Type B pancreatic cell (in vitro differentiated cells): ENCODE data around the gene PROS1. TPM values are rescaled to one million over a fixed set of nuclear protein-coding genes. Genes with fewer than 3 reads are reported as not detected.
"Not testable (repeated sequence)": the region's sequence is repeated elsewhere in the genome, so short reads cannot be mapped to it uniquely, and the experiment has no call there.

Source experiments
- DNase-seq: peaks from one replicate; pipeline ENCODE4 v3.0.0; 2021; ENCODE audit warnings: mixed read lengths; ENCODE audit not compliant: unreplicated experiment; ENCODE audit errors: extremely low spot score
- H3K27ac Mint-ChIP-seq: 2 replicates; pipeline ENCODE4 v1.8.0; 2021; ENCODE audit warnings: mild to moderate bottlenecking, mixed read lengths
- H3K27me3 Mint-ChIP-seq: 2 replicates; pipeline ENCODE4 v1.8.0; 2021; ENCODE audit warnings: mixed read lengths
- H3K36me3 Mint-ChIP-seq: 2 replicates; pipeline ENCODE4 v1.8.0; 2021; ENCODE audit warnings: mixed read lengths
- H3K4me1 Mint-ChIP-seq: one replicate; pipeline ENCODE4 v1.8.0; 2021; ENCODE audit warnings: mixed read lengths; ENCODE audit not compliant: unreplicated experiment
- H3K4me3 Mint-ChIP-seq: 2 replicates; pipeline ENCODE4 v1.8.0; 2021; ENCODE audit warnings: mild to moderate bottlenecking, mixed read lengths
- H3K9me3 Mint-ChIP-seq: 2 replicates; pipeline ENCODE4 v1.8.0; 2021; ENCODE audit warnings: mixed read lengths
- total RNA-seq: library from RNA; stranded (reverse); gene quantifications from 2 replicates; pipeline ENCODE4 v1.2.1, GENCODE V29; 2021; ENCODE audit warnings: low replicate concordance
- TF ChIP-seq, protein P1 (sequence below): fragments of 200-600 bp; sonication (generic); conservative IDR thresholded peaks from 2 replicates; pipeline ENCODE4 v1.5.0; 2021; ENCODE audit warnings: antibody characterized with exemption, mild to moderate bottlenecking

The PROS1 gene
- total RNA-seq, 1 donor from 2014 or later: 7.8 TPM

DNA sequence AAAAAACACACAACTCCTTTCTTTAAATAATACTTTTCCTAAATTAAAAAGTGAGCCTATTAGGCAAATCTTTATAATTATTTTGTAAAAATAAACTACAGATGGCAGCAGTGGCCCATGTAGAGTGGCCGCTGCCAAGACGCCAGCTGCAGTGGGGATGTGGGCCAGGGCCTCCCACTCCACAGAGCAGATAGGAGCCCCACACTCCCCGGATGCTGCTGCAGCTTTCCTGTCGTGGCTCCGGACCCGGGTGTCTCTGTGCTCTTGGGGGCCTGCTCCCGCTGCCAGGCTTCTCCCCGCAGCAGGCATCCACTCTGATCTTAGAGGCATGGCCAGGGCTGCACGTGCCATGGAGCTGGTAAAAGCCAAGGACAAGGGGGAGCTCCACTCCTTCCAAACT is 67.5 kb downstream of the PROS1 start:
- no peaks in the 10 kb centered on the region for H3K9me3 Mint-ChIP-seq
- H3K36me3 Mint-ChIP-seq: no peaks in the 10 kb centered on the region
- H3K4me3 Mint-ChIP-seq: no peak overlapping the region
- DNase-seq: no peak
- H3K4me1 Mint-ChIP-seq: no peaks in the 10 kb centered on the region
- no peaks in the 10 kb centered on the region for H3K27me3 Mint-ChIP-seq
- TF ChIP-seq, protein P1, sequence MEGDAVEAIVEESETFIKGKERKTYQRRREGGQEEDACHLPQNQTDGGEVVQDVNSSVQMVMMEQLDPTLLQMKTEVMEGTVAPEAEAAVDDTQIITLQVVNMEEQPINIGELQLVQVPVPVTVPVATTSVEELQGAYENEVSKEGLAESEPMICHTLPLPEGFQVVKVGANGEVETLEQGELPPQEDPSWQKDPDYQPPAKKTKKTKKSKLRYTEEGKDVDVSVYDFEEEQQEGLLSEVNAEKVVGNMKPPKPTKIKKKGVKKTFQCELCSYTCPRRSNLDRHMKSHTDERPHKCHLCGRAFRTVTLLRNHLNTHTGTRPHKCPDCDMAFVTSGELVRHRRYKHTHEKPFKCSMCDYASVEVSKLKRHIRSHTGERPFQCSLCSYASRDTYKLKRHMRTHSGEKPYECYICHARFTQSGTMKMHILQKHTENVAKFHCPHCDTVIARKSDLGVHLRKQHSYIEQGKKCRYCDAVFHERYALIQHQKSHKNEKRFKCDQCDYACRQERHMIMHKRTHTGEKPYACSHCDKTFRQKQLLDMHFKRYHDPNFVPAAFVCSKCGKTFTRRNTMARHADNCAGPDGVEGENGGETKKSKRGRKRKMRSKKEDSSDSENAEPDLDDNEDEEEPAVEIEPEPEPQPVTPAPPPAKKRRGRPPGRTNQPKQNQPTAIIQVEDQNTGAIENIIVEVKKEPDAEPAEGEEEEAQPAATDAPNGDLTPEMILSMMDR: no peak
- no peak overlapping the region for H3K27ac Mint-ChIP-seq

DNA sequence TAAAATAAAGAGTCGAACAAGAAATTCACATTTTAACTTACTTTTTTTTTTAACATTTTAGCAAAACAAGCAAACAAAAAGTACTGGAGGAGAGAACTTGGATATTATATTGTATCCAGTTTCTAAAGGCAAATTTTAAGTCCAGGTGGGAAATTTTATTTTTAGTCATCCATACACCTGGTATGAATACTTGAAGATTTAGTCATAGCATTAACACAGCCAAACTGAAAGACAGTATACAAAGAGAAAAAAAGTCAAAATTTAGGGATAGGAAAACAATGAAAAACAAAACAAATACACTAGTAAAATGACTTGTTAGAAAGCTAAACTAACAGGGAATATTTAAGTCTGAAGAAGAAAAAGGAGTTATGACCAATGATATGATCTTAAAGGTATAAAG is 69.1 kb downstream of the PROS1 start:
- TF ChIP-seq, protein P1: no peak
- Mint-ChIP-seq H3K4me1 (no peaks in the 10 kb centered on the region), H3K27me3 (no peaks in the 10 kb centered on the region), H3K4me3 (no peak overlapping the region), H3K9me3 (no peaks in the 10 kb centered on the region), H3K36me3 (no peaks in the 10 kb centered on the region), H3K27ac (no peak overlapping the region)
- no peak for DNase-seq

DNA sequence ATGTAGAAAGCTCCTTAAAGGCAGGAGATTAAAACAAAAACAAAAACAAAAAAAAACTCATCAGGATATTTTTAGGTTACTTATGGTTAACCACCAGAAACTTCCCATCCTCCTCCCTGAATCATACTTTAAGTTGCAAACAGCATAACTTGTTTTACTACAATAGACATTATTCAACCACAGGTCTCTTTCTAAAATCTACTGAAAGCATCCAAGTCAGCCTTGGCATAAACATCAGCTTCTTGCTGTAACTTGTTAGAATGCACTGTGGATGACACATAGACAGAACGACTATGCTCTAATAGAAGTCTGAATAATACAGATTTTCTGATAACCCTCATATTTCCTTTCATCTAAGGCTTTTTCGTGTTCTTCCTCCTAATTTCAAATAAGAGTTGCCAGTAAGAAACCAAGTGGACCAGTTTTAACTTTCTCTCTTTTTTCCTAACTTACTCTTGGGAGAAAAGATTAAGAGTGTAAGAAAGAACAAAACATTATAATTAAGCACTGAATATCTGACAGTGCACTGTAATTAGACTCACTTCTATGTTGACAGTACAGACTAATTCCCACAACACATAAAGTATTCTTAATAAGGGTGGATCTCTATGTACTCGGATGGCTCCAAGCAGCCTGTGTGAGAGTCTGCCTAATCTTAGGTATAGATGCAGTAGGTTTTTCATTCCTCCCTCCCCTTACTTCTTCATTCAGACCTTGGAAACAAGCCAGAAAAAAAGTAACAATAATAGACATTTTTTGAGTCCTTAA is 95.3 kb downstream of the PROS1 start:
- not testable (repeated sequence) for H3K27me3 Mint-ChIP-seq, H3K36me3 Mint-ChIP-seq, H3K4me3 Mint-ChIP-seq, H3K4me1 Mint-ChIP-seq, H3K9me3 Mint-ChIP-seq, DNase-seq, H3K27ac Mint-ChIP-seq

DNA sequence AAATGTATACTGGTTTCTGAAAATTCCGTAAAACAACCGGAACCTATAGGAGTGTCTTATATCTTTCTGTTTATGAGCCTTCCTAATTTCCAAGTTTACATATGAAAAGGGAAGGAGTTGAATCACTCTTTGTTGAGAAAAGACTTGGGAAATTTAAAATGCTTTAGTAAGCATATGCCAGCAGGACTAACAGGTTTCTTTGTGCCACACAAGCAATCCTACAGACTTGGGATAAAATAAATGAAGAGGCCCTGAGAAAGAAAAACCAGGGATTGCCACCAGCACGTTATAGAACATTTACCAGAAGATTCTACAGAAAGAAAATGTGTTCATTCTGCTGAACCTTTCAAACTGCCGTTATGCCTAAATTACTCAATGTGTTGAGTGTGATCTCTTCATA is 96.3 kb downstream of the PROS1 start:
- not testable (repeated sequence) for H3K36me3 Mint-ChIP-seq, H3K27me3 Mint-ChIP-seq, H3K4me3 Mint-ChIP-seq, DNase-seq, H3K4me1 Mint-ChIP-seq, H3K9me3 Mint-ChIP-seq, H3K27ac Mint-ChIP-seq

DNA sequence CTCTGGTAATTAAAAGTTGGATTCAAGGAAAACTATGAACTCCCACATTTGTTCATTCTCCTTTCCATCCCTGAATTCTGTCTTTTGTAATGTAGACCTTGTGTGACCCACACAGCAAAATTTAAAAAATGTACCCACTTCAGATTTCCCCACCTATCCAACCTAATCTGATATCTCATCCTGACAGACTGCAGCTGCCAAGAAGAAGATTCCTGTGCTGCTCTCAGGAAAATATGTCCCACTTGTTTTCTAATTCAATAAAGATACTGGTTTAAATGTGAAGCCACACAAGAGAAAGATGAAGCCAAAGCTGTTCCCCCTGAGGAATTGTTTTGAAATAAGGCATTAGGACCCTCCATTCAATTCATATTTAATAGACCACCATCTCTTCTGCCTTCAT is 100.3 kb downstream of the PROS1 start:
- H3K4me3 Mint-ChIP-seq, H3K27ac Mint-ChIP-seq, H3K27me3 Mint-ChIP-seq, H3K4me1 Mint-ChIP-seq, H3K9me3 Mint-ChIP-seq, H3K36me3 Mint-ChIP-seq, DNase-seq: not testable (repeated sequence)

DNA sequence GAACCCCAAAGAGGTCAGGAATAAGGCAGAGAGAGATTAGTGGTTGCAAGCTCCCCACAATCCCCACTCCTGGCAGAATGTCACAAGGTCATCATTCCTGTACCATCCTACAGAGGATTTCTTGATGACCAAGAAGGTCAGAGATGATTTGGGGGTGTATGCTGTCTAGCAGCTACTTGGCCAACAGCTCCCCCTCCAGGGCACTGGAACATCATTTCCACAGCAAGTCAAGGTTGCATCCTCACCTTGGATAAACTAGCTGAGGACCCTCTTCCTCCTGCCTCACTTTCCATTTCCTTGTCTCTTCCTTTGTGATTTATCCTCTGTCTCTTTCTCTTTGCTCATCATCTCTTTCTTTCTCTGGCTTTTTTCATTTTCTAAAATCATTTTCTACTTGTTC is 106.3 kb downstream of the PROS1 start:
- H3K4me3 Mint-ChIP-seq: no peak overlapping the region
- no peak overlapping the region for H3K27ac Mint-ChIP-seq
- TF ChIP-seq, protein P1: no peak
- no peaks in the 10 kb centered on the region for H3K9me3 Mint-ChIP-seq
- no peak for DNase-seq
- H3K4me1 Mint-ChIP-seq: no peaks in the 10 kb centered on the region
- no peaks in the 10 kb centered on the region for H3K27me3 Mint-ChIP-seq
- no peaks in the 10 kb centered on the region for H3K36me3 Mint-ChIP-seq

DNA sequence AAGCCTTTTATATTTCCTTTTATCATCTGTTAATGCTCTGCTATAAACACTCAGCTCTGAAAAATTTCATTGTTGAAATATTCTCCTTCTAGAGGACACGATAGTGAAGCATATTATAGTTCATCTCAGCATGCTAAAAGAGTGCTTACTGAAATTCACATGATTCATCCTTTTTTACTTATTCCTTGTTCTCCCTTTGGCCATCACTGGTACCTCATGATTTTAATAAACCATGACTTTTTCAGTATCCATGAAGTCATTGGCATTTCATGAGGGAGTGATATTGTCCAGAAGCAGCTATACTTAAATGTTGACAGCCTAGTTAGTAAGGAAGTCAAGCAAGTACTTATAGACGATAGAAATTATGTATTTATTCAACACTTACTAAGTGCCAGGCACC is 112.7 kb downstream of the PROS1 start:
- Mint-ChIP-seq H3K27ac (no peak overlapping the region), H3K4me3 (no peak overlapping the region), H3K36me3 (no peaks in the 10 kb centered on the region), H3K4me1 (no peaks in the 10 kb centered on the region), H3K27me3 (no peaks in the 10 kb centered on the region), H3K9me3 (no peaks in the 10 kb centered on the region)
- DNase-seq: no peak
- TF ChIP-seq, protein P1: no peak
